ENCODE results near the gene RAD50. TPM values are rescaled to one million over a fixed set of nuclear protein-coding genes. Genes with fewer than 3 reads are reported as not detected.

Gene RAD50
- total RNA-seq, 2 experiments from 2014 or later, result 46.0 to 51.3 TPM

DNA sequence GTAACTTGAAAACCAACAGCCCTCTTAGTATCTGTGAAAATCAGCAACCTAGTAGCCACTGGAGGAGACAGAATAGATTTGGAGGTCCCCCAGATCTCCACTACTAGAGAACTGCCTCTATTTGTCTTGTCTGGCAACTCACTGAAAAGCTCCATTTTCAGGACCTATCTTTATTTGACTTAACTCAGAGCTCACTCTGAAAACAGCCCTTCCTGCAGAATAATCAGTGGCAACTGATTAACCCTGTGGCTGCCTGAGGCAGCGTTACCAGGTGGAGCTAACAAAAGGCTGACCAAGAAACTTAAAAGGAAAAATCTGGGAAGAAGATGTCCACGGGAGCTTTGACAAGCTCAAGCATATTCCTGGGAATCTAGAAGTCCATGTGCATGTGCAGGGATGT lies 90.7 kb downstream of the RAD50 start:
- POLR2A ChIA-PET, result no interaction called here
- peaks cover 32% of the 10 kb centered on the region for H3K36me3 Mint-ChIP-seq (ENCODE audit: low read depth)
- H3K9me3 Mint-ChIP-seq (ENCODE audit: low read depth), result peaks cover 20% of the 10 kb centered on the region
- CTCF ChIA-PET, result interaction anchor here (1.5 kb wide), 1 partner anchor 19 kb away, joined by 3 read pairs; no protein-coding TSS in a partner anchor
- peaks cover 11% of the 10 kb centered on the region for H3K4me1 Mint-ChIP-seq
- DNase-seq (no peak), ATAC-seq (no peak)
- no peak overlapping the region for H3K4me3 Mint-ChIP-seq
- intact Hi-C loops (cut with DNase I, micrococcal nuclease), result no loop called here
- H3K27ac Mint-ChIP-seq, result no peak overlapping the region
- peaks cover 17% of the 10 kb centered on the region for H3K27me3 Mint-ChIP-seq

DNA sequence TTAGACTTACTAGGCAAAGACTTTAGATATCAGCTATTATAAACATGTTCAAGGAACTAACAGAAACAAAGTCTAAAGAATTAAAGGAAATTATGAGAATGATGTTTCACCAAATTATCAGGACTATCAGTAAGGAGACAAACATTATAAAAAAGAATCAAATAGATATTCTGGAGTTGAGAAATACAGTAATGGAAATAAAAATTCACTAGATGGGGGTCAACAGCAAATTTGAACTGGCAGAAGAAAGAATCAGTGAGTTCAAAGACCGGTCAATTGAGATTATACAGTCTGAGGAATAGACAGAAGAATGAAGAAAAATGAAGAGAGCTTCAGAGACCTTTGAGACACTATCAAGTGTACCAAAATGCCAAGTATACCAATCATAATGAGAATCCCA lies 91.6 kb downstream of the RAD50 start:
- ATAC-seq, result no peak
- intact Hi-C loops (cut with DNase I, micrococcal nuclease), result no loop called here
- H3K36me3 Mint-ChIP-seq (ENCODE audit: low read depth), result peaks cover 24% of the 10 kb centered on the region
- CTCF ChIA-PET, result interaction anchor here (1.5 kb wide), 1 partner anchor 18 kb away, joined by 3 read pairs; no protein-coding TSS in a partner anchor
- H3K4me3 Mint-ChIP-seq, result no peak overlapping the region
- no peak for DNase-seq
- H3K9me3 Mint-ChIP-seq (ENCODE audit: low read depth), result peaks cover 20% of the 10 kb centered on the region
- peaks cover 18% of the 10 kb centered on the region for H3K27me3 Mint-ChIP-seq
- peaks cover 2% of the 10 kb centered on the region for H3K4me1 Mint-ChIP-seq
- POLR2A ChIA-PET, result no interaction called here
- H3K27ac Mint-ChIP-seq, result no peak overlapping the region

DNA sequence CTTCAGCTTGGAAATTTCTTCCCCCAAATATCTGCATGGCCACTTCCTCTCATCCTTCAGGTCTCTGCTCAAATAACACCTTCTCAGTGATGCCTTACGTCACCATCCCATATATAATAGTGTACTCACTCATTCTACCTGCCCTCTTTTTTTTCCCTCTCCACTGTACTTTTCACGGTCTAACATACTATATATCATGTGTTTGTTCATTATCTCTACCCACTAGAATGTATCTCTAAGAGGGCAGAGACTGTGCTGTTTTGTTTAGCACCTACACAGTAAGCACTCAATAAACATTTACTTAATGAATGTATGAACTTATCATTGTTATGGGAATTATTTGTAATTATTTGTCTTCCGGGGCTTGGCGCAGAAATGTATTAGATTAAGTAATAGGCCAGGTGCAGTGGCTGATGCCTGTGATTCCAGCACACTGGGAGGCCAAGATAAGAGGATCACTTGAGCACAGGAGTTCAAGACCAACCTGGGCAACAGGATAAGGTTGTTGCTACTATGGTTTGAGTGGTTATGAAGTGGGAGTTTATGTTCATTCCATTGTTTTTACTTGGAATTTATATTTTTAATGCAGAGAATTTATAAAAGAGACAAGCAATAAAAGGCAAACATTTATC lies 95.2 kb downstream of the RAD50 start:
- ChIA-PET POLR2A (no interaction called here), CTCF (no interaction called here)
- intact Hi-C loops (cut with DNase I, micrococcal nuclease), result no loop called here
- Mint-ChIP-seq H3K27me3 (peaks cover 36% of the 10 kb centered on the region), H3K4me1 (peaks cover 7% of the 10 kb centered on the region), H3K27ac (no peak overlapping the region), H3K36me3 (ENCODE audit: low read depth) (peaks cover 9% of the 10 kb centered on the region), H3K4me3 (no peak overlapping the region), H3K9me3 (ENCODE audit: low read depth) (peaks cover 20% of the 10 kb centered on the region)
- ATAC-seq (no peak), DNase-seq (no peak)

DNA sequence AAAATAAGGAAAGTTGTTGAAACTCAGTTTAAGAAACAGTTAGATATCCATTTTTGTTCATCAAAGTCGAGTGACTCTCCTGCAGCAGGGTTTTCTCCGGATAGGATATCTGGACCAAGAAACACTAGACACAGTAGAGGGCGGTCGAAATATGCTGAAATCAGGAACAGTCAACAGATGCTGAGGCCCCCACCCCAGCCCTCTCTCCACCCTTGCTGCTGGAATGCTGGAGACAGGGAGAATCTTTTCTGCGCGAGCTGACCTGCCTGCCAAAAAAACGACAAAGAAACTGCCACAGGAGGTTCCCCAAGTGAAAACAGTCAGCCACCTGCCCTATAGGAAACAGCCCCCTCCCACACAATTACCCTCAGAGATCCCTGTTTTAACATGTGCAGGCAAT lies 96.9 kb downstream of the RAD50 start:
- Mint-ChIP-seq H3K4me3 (no peak overlapping the region), H3K36me3 (ENCODE audit: low read depth) (peaks cover 2% of the 10 kb centered on the region), H3K27me3 (peaks cover 36% of the 10 kb centered on the region), H3K9me3 (ENCODE audit: low read depth) (peaks cover 7% of the 10 kb centered on the region), H3K27ac (no peak overlapping the region), H3K4me1 (peaks cover 20% of the 10 kb centered on the region)
- intact Hi-C loops (cut with DNase I, micrococcal nuclease), result no loop called here
- DNase-seq (no peak), ATAC-seq (no peak)
- CTCF ChIA-PET, result interaction anchor here (0.6 kb wide), 1 partner anchor 97 kb away, joined by 3 read pairs; the partner anchor contains the start of gene RAD50
- POLR2A ChIA-PET, result no interaction called here

- Mint-ChIP-seq H3K4me1 (peaks cover 23% of the 10 kb centered on the region), H3K4me3 (peak overlapping the region; percentile 33), H3K27me3 (peaks cover 34% of the 10 kb centered on the region), H3K27ac (no peak overlapping the region), H3K36me3 (ENCODE audit: low read depth) (no peaks in the 10 kb centered on the region), H3K9me3 (ENCODE audit: low read depth) (peaks cover 4% of the 10 kb centered on the region)
- ATAC-seq, result peak; percentile 49
- POLR2A ChIA-PET, result no interaction called here
- CTCF ChIA-PET, result no interaction called here
- intact Hi-C loops (cut with DNase I, micrococcal nuclease), result no loop called here
- peak; percentile 59 for DNase-seq
Measured at GRCh38 chr5:132655821-132656773, 99.3 kb downstream of the RAD50 start.

- CTCF ChIA-PET, result no interaction called here
- DNase-seq (no peak), ATAC-seq (no peak)
- no peaks in the 10 kb centered on the region for H3K36me3 Mint-ChIP-seq (ENCODE audit: low read depth)
- POLR2A ChIA-PET, result no interaction called here
- H3K27me3 Mint-ChIP-seq, result peaks cover 29% of the 10 kb centered on the region
- intact Hi-C loops (cut with DNase I, micrococcal nuclease), result no loop called here
- no peak overlapping the region for H3K27ac Mint-ChIP-seq
- peaks cover 29% of the 10 kb centered on the region for H3K4me1 Mint-ChIP-seq
- peak overlapping the region; percentile 33 for H3K4me3 Mint-ChIP-seq
- peaks cover under 1% of the 10 kb centered on the region for H3K9me3 Mint-ChIP-seq (ENCODE audit: low read depth)
Measured at GRCh38 chr5:132656774-132657355, 100.1 kb downstream of the RAD50 start.

- DNase-seq (no peak), ATAC-seq (peak; percentile 24)
- Mint-ChIP-seq H3K27me3 (peaks cover 26% of the 10 kb centered on the region), H3K9me3 (ENCODE audit: low read depth) (no peaks in the 10 kb centered on the region), H3K4me3 (no peak within 1 kb of the TSS), H3K4me1 (peaks cover 35% of the 10 kb centered on the region), H3K27ac (peak within 1 kb of the TSS; percentile 47), H3K36me3 (ENCODE audit: low read depth) (no peaks in the 10 kb centered on the region)
- intact Hi-C loops (cut with DNase I, micrococcal nuclease), result no loop called here
- POLR2A ChIA-PET, result interaction anchor here (0.6 to 0.8 kb wide), 3 partner anchors 17 to 300 kb away, joined by 3 read pairs; no protein-coding TSS in a partner anchor
- CTCF ChIA-PET, result interaction anchor here (0.5 to 1.0 kb wide), 4 partner anchors 19 to 168 kb away, joined by 3 to 4 read pairs (median 3); no protein-coding TSS in a partner anchor
Measured at GRCh38 chr5:132657676-132658380, 101.1 kb downstream of the RAD50 start, which contains the start of gene IL13. IL13 (plus strand) TSS chr5:132658173; CDS start chr5:132658187, 14 bp downstream.

- peaks cover 23% of the 10 kb centered on the region for H3K27me3 Mint-ChIP-seq
- ATAC-seq (no peak), DNase-seq (no peak)
- no peak overlapping the region for H3K4me3 Mint-ChIP-seq
- no peaks in the 10 kb centered on the region for H3K9me3 Mint-ChIP-seq (ENCODE audit: low read depth)
- ChIA-PET CTCF (interaction anchor here (0.5 to 1.0 kb wide), 3 partner anchors 18 to 168 kb away, joined by 3 to 4 read pairs (median 3); no protein-coding TSS in a partner anchor), POLR2A (interaction anchor here (0.6 to 0.8 kb wide), 2 partner anchors 17 to 301 kb away, joined by 3 read pairs; no protein-coding TSS in a partner anchor)
- H3K36me3 Mint-ChIP-seq (ENCODE audit: low read depth), result no peaks in the 10 kb centered on the region
- intact Hi-C loops (cut with DNase I, micrococcal nuclease), result no loop called here
- peaks cover 43% of the 10 kb centered on the region for H3K4me1 Mint-ChIP-seq
- peak overlapping the region; percentile 47 for H3K27ac Mint-ChIP-seq
Measured at GRCh38 chr5:132658381-132659302, 101.9 kb downstream of the RAD50 start.

DNA sequence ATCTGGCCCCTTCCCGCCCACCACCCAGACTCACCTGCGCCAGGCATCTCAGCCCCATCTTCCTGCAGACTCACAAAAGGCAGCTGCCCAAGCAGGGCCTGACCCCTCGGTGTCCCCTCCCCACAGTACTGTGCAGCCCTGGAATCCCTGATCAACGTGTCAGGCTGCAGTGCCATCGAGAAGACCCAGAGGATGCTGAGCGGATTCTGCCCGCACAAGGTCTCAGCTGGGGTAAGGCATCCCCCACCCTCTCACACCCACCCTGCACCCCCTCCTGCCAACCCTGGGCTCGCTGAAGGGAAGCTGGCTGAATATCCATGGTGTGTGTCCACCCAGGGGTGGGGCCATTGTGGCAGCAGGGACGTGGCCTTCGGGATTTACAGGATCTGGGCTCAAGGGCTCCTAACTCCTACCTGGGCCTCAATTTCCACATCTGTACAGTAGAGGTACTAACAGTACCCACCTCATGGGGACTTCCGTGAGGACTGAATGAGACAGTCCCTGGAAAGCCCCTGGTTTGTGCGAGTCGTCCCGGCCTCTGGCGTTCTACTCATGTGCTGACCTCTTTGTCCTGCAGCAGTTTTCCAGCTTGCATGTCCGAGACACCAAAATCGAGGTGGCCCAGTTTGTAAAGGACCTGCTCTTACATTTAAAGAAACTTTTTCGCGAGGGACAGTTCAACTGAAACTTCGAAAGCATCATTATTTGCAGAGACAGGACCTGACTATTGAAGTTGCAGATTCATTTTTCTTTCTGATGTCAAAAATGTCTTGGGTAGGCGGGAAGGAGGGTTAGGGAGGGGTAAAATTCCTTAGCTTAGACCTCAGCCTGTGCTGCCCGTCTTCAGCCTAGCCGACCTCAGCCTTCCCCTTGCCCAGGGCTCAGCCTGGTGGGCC lies 103.1 kb downstream of the RAD50 start:
- Mint-ChIP-seq H3K27ac (no peak overlapping the region), H3K4me1 (peaks cover 52% of the 10 kb centered on the region), H3K9me3 (ENCODE audit: low read depth) (no peaks in the 10 kb centered on the region), H3K27me3 (peaks cover 14% of the 10 kb centered on the region), H3K4me3 (no peak overlapping the region), H3K36me3 (ENCODE audit: low read depth) (no peaks in the 10 kb centered on the region)
- ChIA-PET CTCF (no interaction called here), POLR2A (interaction anchor here (0.6 kb wide), 1 partner anchor 199 kb away, joined by 4 read pairs; no protein-coding TSS in a partner anchor)
- ATAC-seq, result no peak
- no peak for DNase-seq
- intact Hi-C loops (cut with DNase I, micrococcal nuclease), result loop anchor here in 1 of 2 experiments (2.0 kb wide), 1 partner anchor 19 kb away; no protein-coding TSS in a partner anchor
